ENCODE results near the gene VSTM2L.

VSTM2L gene

GRCh38 chr20:37919389-37920040, 16.6 kb downstream of the VSTM2L start:
- no peak for DNase-seq (ENCODE audit: low read depth)

- no peak for DNase-seq (ENCODE audit: low read depth)
Observed at GRCh38 chr20:37920270-37920669, 17.3 kb downstream of the VSTM2L start.

GRCh38 chr20:37920679-37921322, 17.9 kb downstream of the VSTM2L start:
- DNase-seq (ENCODE audit: low read depth) = no peak

GRCh38 chr20:37921341-37921929, 18.5 kb downstream of the VSTM2L start:
- no peak for DNase-seq (ENCODE audit: low read depth)

GRCh38 chr20:37922016-37922415, 19.1 kb downstream of the VSTM2L start:
- DNase-seq (ENCODE audit: low read depth) = no peak

GRCh38 chr20:37925265-37926165, 22.6 kb downstream of the VSTM2L start:
- DNase-seq (ENCODE audit: low read depth) = no peak

GRCh38 chr20:37926612-37927011, 23.7 kb downstream of the VSTM2L start:
- DNase-seq (ENCODE audit: low read depth) = no peak

GRCh38 chr20:37927410-37928095, 24.6 kb downstream of the VSTM2L start:
- DNase-seq (ENCODE audit: low read depth) = no peak

GRCh38 chr20:37928996-37929682, 26.2 kb downstream of the VSTM2L start:
- DNase-seq (ENCODE audit: low read depth) = no peak

GRCh38 chr20:37929683-37930014, 26.7 kb downstream of the VSTM2L start:
- no peak for DNase-seq (ENCODE audit: low read depth)

GRCh38 chr20:37931153-37931922, 28.4 kb downstream of the VSTM2L start:
- no peak for DNase-seq (ENCODE audit: low read depth)

GRCh38 chr20:37932074-37932473, 29.1 kb downstream of the VSTM2L start:
- no peak for DNase-seq (ENCODE audit: low read depth)

- DNase-seq (ENCODE audit: low read depth) = no peak
Observed at GRCh38 chr20:37932919-37933318, 30.0 kb downstream of the VSTM2L start.

GRCh38 chr20:37933786-37934633, 31.1 kb downstream of the VSTM2L start:
- DNase-seq (ENCODE audit: low read depth) = no peak

GRCh38 chr20:37934634-37935375, 31.9 kb downstream of the VSTM2L start:
- no peak for DNase-seq (ENCODE audit: low read depth)

- no peak for DNase-seq (ENCODE audit: low read depth)
Observed at GRCh38 chr20:37935435-37935834, 32.5 kb downstream of the VSTM2L start.

GRCh38 chr20:37936041-37936440, 33.1 kb downstream of the VSTM2L start:
- no peak for DNase-seq (ENCODE audit: low read depth)

GRCh38 chr20:37936451-37936850, 33.5 kb downstream of the VSTM2L start:
- no peak for DNase-seq (ENCODE audit: low read depth)

- DNase-seq (ENCODE audit: low read depth) = no peak
Observed at GRCh38 chr20:37937686-37938085, 34.8 kb downstream of the VSTM2L start.

Data from CMK (cell line).